Spinal cord (tissue), 10 donors: ENCODE measurements around the gene SLPI. TPM values are rescaled to one million over a fixed set of nuclear protein-coding genes. Genes with fewer than 3 reads are reported as not detected.

Experiments
- DNase-seq, 6 donors: peaks; one replicate each; pipeline versions ENCODE4 v3.0.0 to v3.0.0-alpha.2; 2013 to 2015; ENCODE audit warnings: low spot score in 6 of 6, low read depth in 4 of 6
- H3K27ac ChIP-seq: one replicate; pipeline ENCODE4 v1.5.1; 2013; ENCODE audit warnings: low read depth, low read length, control low read depth
- H3K27me3 ChIP-seq: one replicate; pipeline ENCODE4 v1.6.1; 2013; ENCODE audit warnings: low read length; ENCODE audit not compliant: control insufficient read depth, insufficient read depth
- H3K36me3 ChIP-seq: one replicate; pipeline ENCODE4 v1.6.1; 2013; ENCODE audit warnings: low read length; ENCODE audit not compliant: control insufficient read depth, insufficient read depth
- H3K4me1 ChIP-seq: one replicate; pipeline ENCODE4 v1.6.1; 2013; ENCODE audit warnings: low read length; ENCODE audit not compliant: control insufficient read depth, insufficient read depth
- H3K4me3 ChIP-seq: one replicate; pipeline ENCODE4 v1.5.1; 2013; ENCODE audit warnings: low read depth, low read length, control low read depth
- H3K9me3 ChIP-seq: one replicate; pipeline ENCODE4 v1.6.1; 2013; ENCODE audit warnings: low read length; ENCODE audit not compliant: control insufficient read depth, insufficient read depth
- WGBS: methylation state at CpG from one replicate; pipeline ENCODE4 v1.1.5; 2013; ENCODE audit warnings: missing lambda C conversion rate; ENCODE audit not compliant: insufficient coverage; 5-methylcytosine and 5-hydroxymethylcytosine counted together
- polyA plus RNA-seq, 2 donors: library from polyadenylated mRNA; unstranded; fragments of 120-200 nt; gene quantifications; one replicate each; pipeline ENCODE4 v1.2.1, GENCODE V29; 2013; ENCODE audit not compliant: insufficient read length in 2 of 2
- total RNA-seq, 2 donors: library from RNA; depleted of rRNA in 1 of 2; stranded (reverse); fragments of 120-200 nt in 1 of 2; fragments of >200 nt in 1 of 2; gene quantifications; one replicate each; pipeline versions ENCODE4 v1.2.3 to v1.2.4, GENCODE V29; 2013 to 2014
- donor health status: healthy.

The SLPI gene
- total and polyA plus RNA-seq, 4 donors, result 5.2 to 15.5 (median 9.5) TPM

- Histone ChIP-seq H3K4me1 (peaks cover 27% of the 10 kb centered on the region), H3K36me3 (peaks cover 2% of the 10 kb centered on the region), H3K27ac (peak overlapping the region; percentile 84), H3K9me3 (no peaks in the 10 kb centered on the region), H3K4me3 (peak overlapping the region; percentile 44), H3K27me3 (no peaks in the 10 kb centered on the region)
- WGBS, result under 1% methylated on average over 79 of the region's 79 CpGs
- peak; percentile 49 to 93 (median 62) for DNase-seq
Observed at GRCh38 chr20:45293041-45294002, 39.0 kb upstream of the SLPI start.

DNA sequence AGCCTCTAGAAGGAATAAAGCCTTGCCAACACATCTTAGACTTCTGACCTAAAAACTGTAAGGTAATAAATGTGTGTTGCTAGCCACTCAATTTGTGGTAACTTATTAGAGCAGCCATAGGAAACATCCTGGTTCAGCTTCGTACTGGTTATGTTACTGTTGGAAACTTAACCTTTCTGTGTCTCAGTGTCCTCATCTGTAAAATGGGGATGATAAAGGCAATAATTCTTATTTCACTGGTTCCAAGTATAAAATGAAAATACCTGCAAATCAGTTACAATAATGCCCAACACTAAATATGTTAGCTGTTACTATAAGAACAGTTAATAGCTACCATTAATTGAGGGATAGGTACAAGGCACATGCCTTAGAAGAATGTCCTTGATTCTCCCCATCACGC, 38.0 kb upstream of the SLPI start:
- Histone ChIP-seq H3K27ac (peak overlapping the region; percentile 84), H3K4me3 (no peak overlapping the region), H3K4me1 (peaks cover 27% of the 10 kb centered on the region), H3K27me3 (no peaks in the 10 kb centered on the region), H3K9me3 (no peaks in the 10 kb centered on the region), H3K36me3 (no peaks in the 10 kb centered on the region)
- WGBS, result no CpG with 5 or more reads among the region's 2 CpGs
- DNase-seq, result no peak

GRCh38 chr20:45291526-45291925, 37.2 kb upstream of the SLPI start:
- Histone ChIP-seq H3K4me3 (no peak overlapping the region), H3K4me1 (peaks cover 27% of the 10 kb centered on the region), H3K9me3 (no peaks in the 10 kb centered on the region), H3K27me3 (no peaks in the 10 kb centered on the region), H3K36me3 (no peaks in the 10 kb centered on the region), H3K27ac (no peak overlapping the region)
- WGBS, result 96% methylated on average over 6 of the region's 9 CpGs
- no peak for DNase-seq

DNA sequence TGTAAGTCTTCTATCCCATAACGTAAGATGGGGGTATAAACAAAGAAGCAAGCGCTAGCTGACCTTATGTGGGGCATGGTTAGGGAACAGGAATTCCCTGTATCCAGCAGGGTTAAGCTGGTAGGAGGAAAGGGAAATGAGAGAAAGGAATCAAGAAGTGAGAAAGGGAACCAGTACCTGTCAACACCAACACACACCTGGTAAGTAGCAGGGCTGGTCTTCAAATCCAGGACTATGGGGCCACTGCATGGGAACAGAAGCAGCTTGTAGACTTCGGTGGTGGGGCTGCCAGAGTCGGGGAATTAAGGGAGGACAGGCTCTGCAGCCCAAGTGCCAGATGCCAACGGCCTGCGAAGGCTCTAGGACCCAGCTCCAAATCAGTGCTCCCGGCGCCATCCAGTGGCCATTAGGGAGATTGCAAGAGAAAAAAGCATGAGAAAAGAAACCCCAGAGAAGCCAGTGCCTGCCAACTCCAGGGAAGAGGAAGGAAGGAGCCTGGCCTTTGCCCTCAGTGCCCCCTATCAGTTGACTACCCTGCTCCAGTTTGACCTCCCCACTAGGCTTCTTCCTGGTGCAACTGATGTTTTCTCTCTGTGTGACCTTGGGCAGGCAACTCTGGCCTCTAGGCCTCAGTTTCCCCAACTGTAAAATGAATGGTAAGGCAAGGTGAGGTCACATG, 36.5 kb upstream of the SLPI start:
- 0% methylated on average over 6 of the region's 8 CpGs for WGBS
- peak; percentile 53 to 95 (median 78) for DNase-seq
- Histone ChIP-seq H3K9me3 (no peaks in the 10 kb centered on the region), H3K36me3 (no peaks in the 10 kb centered on the region), H3K4me1 (peaks cover 27% of the 10 kb centered on the region), H3K4me3 (no peak overlapping the region), H3K27ac (no peak overlapping the region), H3K27me3 (no peaks in the 10 kb centered on the region)

DNA sequence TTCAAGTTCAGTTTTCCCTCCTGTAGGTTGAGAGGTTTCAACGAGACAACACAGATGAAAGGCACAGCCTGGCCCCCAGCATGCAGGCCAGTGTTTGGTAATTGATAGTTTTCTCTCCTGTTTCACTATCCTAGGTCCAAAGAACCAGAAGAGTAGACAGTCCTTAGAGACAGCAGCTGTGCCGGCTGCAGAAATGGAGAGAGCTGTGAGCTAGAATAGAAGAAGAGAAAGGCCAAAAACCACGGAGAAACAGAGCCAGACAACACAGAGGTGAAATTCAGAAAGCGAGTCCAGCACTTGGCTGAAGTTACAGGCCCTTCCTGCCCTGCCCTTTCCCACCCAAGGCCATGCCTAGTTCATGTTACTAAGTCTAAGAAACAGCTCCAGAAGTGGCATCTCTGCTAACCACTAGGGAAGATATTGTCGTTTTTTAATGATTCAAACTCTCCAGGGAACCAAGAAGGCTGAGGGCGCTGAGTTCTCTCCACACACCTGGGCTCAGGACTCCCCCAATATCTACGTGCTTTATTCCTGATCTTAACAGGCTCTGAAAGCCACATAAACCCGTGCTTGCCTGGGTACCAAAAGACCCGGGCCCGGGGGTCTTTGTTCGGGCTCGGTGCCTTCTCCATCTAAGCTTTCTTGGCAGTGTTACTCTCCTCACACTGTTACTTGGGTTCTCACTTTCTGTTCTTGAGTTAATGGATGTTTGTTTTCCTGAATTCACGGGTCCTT, 35.7 kb upstream of the SLPI start:
- Histone ChIP-seq H3K9me3 (no peaks in the 10 kb centered on the region), H3K4me3 (no peak overlapping the region), H3K36me3 (no peaks in the 10 kb centered on the region), H3K27ac (no peak overlapping the region), H3K4me1 (peaks cover 27% of the 10 kb centered on the region), H3K27me3 (no peaks in the 10 kb centered on the region)
- 66% methylated on average over 6 of the region's 13 CpGs for WGBS
- DNase-seq, result no peak

- Histone ChIP-seq H3K36me3 (no peaks in the 10 kb centered on the region), H3K9me3 (no peaks in the 10 kb centered on the region), H3K4me3 (no peak overlapping the region), H3K27ac (no peak overlapping the region), H3K27me3 (no peaks in the 10 kb centered on the region), H3K4me1 (peaks cover 26% of the 10 kb centered on the region)
- WGBS, result 93% methylated on average over 3 of the region's 5 CpGs
- no peak for DNase-seq
Observed at GRCh38 chr20:45288860-45289259, 34.5 kb upstream of the SLPI start.

GRCh38 chr20:45288376-45288775, 34.0 kb upstream of the SLPI start:
- Histone ChIP-seq H3K27ac (no peak overlapping the region), H3K36me3 (no peaks in the 10 kb centered on the region), H3K9me3 (no peaks in the 10 kb centered on the region), H3K27me3 (no peaks in the 10 kb centered on the region), H3K4me3 (no peak overlapping the region), H3K4me1 (peaks cover 21% of the 10 kb centered on the region)
- WGBS, result 86% methylated on average over 4 of the region's 4 CpGs
- DNase-seq, result no peak

GRCh38 chr20:45283551-45284057, 29.2 kb upstream of the SLPI start:
- Histone ChIP-seq H3K36me3 (no peaks in the 10 kb centered on the region), H3K27me3 (no peaks in the 10 kb centered on the region), H3K27ac (no peak overlapping the region), H3K9me3 (no peaks in the 10 kb centered on the region), H3K4me3 (no peak overlapping the region), H3K4me1 (no peaks in the 10 kb centered on the region)
- 87% methylated on average over 3 of the region's 4 CpGs for WGBS
- no peak for DNase-seq
